LHCN-M2 (cell line): Measurements from ENCODE around the gene HOXC5. TPM values are rescaled to one million over a fixed set of nuclear protein-coding genes. Genes with fewer than 3 reads are reported as not detected.

Experiments
- DNase-seq: peaks from one replicate; pipeline ENCODE4 v3.0.0-alpha.2; 2012; ENCODE audit warnings: low read depth
- polyA plus RNA-seq: library from polyadenylated mRNA; unstranded; fragments of >200 nt; gene quantifications from one replicate; pipeline ENCODE4 v1.2.1, GENCODE V29; 2012; ENCODE audit warnings: missing spikeins
- total RNA-seq: library from RNA; depleted of rRNA; stranded (reverse); fragments of >200 nt; gene quantifications from 2 replicates; pipeline ENCODE4 v1.2.3, GENCODE V29; 2014; rRNA removed

HOXC5 gene
- 1.8 and 2.9 TPM in 2 replicates for total RNA-seq
- polyA plus RNA-seq = 0.55 TPM

DNA sequence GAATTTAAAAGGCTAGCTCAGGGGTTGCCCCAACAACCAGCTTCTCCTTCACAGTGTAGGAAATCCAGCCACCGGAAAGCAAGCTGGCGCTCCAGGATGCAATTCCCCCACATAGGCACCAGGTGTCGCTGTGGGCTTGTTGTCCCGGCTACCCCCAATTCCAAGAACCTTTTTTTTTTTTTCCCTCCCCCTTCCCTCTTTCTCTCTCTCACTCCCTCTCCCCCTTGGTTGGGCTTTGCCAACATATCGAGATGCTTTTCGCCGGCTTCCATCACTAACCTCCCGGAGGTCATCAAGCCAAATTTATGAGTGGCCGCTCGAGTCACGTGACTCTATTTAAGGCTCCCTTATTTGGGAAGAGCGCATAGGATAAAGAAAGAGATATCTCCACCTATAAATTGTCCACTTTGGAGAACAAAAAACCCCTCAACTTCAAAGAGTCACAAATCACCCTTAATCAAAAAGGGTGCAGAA is at the start of gene HOXC5:
Gene HOXC5, plus strand, starts transcription at position 424 of the 474 bp plus-strand sequence. CDS start 73 bp downstream, outside the sequence.
- peak; percentile 91 for DNase-seq

DNA sequence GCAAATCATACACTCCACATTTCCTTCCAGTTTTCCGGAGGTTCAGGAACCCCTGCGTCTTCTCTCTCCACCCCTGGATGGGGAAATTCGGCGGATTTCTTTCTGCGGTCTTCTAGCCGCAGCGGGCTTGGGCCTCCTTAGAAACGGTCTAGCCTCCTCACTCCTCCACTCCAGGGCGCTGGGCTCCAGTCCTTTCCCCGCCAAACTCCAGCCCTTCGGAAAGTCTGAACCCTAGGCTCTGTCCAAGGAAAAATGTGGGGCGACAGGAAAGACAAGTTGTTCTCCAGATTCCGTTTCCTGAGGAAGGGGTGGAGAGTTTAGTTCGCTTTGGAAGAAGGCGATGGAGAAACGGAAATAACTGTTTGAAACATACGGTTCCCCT is 49.3 kb upstream of the HOXC5 start:
- no peak for DNase-seq

DNA sequence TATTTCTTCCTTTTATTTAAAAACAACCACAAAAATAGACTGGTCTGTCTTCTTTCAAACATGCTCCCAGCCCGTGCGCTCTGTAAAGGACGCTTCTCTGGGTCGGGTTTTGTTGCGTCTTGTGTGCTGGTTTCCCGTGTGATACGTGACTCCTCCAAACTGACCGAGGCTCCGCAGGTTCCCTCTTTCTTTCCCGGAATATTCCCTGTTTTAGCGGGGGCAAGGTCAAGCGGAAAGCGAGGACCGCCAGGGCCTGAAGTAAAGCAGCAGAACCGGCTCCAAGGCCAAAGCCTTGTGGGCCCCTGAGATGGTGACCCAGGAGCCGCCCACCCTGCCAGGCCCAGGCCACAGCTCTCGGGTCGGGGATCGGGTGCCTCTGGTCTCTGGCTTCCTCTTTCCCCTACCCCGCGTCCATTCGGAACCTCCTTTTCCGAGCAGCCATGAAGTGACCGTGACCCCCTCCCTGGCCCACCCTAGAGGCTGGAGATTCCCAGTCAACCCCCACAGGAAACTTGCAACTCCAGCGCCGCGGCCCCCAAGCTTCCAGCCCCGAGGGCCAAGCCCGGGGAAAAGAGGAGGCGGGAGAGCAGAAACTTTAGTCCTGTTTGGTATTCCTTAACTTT is 48.8 kb upstream of the HOXC5 start:
- no peak for DNase-seq

DNA sequence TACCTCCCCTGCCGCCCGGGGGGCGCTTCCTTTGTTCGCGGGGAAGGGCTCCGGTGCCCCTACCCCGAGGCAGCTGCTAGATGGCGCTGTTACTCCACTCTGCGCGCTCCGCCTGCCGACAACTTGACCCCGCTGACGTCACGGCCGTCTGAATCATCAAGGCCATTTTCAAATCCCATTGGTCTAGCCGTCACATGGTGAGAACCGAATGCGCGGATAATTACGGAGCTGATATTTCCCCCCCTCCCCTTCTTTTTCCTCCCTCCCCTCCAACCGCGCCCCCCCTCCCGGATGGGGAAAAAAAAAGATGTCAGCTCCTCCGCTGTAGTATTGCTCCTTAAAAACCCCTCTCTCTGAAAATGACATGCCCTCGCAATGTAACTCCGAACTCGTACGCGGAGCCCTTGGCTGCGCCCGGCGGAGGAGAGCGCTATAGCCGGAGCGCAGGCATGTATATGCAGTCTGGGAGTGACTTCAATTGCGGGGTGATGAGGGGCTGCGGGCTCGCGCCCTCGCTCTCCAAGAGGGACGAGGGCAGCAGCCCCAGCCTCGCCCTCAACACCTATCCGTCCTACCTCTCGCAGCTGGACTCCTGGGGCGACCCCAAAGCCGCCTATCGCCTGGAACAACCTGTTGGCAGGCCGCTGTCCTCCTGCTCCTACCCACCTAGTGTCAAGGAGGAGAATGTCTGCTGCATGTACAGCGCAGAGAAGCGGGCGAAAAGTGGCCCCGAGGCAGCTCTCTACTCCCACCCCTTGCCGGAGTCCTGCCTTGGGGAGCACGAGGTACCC is 47.8 kb upstream of the HOXC5 start, which contains the start of gene HOXC10:
Gene HOXC10, plus strand, starts transcription at position 246 of the 791 bp plus-strand sequence. Its CDS starts 114 bp downstream, at position 360.
- peak; percentile 95 for DNase-seq

DNA sequence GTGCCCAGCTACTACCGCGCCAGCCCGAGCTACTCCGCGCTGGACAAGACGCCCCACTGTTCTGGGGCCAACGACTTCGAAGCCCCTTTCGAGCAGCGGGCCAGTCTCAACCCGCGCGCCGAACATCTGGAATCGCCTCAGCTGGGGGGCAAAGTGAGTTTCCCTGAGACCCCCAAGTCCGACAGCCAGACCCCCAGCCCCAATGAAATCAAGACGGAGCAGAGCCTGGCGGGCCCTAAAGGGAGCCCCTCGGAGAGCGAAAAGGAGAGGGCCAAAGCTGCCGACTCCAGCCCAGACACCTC is 47.2 kb upstream of the HOXC5 start:
- no peak for DNase-seq

DNA sequence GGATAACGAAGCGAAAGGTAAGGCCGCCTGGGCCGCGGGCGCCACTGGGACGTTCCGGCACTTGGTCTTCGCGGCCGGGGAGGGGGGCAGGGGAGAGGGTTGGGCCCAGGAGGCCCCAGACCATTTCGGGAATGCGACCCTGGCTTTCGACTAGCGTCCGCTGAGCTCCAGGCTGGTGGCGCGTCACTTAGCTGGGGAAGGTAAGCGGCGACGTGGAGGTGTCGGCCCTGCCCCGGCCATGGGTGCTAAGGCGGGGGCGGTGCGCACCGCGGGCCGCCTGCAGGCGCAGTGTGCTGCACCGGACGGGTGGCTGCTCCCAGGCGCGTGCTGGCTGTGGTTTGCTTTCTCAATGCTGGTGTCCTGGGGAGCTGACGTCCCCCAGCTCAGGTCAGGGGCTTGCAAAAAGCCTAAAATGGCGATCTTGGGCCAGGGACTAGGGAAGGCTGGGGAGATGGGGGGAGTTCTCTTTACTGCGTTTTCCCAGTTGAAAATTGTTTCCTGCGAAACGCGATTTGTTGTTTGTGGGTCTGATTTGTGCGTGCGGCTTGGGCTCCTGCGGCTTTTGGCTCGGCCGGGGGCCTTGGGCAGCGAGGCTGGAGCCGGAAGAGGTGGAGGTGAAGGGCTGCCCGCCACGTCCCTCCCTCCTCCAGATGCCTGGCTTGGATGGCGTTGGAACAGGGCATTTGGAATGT is 46.7 kb upstream of the HOXC5 start:
- peak; percentile 36 for DNase-seq

DNA sequence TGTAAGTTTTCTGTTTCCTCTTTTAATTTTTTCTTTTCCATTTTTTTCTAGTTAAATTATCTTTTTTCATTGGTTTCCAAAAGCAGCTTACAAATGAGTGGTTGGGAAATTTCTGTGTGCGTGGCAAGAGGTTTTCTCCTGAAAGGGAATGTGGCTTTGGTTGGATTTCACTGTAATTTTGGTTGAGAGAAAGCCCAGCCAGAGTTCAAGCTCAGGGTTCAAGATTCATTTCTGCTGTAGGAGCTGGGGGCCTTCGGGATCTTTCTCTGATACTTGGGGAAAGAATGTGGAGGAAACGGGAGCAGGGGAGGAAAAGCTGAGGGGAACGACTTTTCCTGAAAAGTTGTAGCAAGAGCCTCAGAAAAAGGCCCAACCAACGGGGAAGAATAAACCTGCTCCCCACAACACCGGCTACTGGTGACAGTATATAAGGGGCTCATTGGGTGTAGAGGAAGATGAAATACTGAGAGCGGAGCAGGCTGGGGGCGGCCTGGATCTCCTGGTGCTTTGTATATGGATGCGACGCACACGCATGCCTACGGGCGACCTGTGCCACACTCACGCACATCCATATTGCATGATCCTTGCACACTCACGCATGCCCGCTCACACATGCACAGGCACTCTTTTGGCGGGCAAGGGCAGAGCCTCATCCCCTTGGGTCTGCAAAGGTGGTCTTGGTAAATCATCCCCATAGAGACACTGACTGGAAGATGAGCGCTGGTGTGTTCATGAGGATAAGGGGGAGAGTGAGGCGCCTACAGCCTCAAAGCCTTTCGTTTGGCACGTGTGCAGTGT is 46.0 kb upstream of the HOXC5 start:
- no peak for DNase-seq

DNA sequence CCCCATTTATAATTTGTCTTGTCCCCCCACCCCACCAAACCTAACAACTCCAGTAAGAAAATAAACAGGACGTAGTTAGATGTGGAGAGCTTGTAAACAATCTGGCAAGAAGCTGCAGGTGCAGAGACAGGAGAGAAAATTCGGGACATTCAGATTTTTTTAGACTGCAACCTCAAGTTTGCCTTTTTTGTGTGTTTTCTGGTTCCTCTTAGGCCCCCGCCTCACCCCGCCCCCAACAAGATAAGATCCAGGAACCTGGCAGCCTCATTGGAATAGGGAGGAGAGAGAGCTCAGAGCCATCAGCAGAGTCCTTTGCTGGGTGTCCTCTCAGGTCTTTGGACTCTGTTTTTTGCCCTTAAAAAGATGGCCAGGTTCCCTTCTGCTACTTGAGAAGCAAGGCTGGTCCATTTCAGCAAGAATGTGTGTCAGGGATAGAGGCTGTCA is 45.0 kb upstream of the HOXC5 start:
- DNase-seq = no peak

DNA sequence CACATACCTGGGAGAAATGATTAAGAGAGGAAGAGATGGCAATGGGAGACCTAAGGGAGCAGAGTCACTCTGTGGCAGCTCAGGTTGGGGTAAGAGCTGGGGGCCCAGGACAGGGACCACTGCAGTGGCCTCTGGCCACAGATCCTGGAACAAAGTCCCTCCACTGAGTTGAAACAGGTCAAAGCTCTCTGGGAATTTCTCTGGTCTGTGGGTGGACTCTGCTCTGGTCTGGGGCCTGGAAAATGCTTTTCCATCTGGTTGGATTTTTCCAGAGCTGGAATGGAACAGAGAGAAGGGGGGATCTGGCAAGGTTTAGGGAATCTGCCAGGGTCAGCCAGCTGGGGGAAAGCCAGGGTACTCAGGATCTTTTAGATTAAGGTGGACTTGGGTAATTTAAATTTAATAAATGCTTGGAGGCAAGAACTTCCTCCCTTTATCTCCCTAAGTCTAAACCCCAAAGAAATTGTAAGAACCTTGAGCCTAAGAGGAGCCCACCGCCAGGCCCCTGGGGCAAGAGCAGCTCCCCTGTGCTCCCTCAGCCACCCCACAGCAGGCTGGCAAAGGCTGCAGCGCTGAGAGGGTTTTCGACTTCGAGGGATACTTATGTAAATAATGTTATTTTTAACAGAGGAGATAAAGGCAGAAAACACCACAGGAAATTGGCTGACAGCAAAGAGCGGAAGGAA is 44.2 kb upstream of the HOXC5 start:
- DNase-seq = no peak

DNA sequence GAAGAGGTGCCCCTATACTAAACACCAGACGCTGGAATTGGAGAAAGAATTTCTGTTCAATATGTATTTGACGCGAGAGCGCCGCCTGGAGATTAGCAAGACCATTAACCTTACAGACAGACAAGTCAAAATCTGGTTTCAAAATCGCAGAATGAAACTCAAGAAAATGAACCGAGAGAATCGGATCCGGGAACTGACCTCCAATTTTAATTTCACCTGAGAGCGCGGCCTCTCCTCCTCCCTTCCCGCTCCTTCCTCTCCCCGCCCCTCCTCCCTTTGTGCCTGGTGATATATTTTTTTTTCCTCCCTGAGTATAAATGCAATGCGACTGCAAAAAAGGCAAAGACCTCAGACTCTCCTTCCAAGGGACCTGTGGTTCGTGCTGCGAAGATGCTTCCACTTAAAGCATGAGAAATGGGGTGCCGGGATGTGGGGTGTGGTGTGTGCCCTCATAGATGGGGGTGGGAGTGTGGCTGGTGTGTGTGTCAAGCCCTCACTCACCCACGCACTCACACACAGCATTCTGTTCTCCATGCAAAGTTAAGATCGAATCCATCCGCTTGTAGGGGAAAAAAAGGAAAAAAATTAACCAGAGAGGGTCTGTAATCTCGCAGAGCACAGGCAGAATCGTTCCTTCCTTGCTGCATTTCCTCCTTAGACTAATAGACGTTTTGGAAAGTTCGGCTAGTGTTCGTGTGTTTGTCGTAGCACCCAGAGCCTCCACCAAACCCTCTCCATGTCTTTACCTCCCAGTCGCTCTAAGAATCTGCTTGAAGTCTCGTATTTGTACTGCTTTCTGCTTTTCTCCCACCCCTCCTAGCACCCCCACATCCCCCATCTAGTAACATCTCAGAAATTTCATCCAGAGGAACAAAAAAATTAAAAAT is 43.4 kb upstream of the HOXC5 start:
- peak; percentile 25 for DNase-seq

DNA sequence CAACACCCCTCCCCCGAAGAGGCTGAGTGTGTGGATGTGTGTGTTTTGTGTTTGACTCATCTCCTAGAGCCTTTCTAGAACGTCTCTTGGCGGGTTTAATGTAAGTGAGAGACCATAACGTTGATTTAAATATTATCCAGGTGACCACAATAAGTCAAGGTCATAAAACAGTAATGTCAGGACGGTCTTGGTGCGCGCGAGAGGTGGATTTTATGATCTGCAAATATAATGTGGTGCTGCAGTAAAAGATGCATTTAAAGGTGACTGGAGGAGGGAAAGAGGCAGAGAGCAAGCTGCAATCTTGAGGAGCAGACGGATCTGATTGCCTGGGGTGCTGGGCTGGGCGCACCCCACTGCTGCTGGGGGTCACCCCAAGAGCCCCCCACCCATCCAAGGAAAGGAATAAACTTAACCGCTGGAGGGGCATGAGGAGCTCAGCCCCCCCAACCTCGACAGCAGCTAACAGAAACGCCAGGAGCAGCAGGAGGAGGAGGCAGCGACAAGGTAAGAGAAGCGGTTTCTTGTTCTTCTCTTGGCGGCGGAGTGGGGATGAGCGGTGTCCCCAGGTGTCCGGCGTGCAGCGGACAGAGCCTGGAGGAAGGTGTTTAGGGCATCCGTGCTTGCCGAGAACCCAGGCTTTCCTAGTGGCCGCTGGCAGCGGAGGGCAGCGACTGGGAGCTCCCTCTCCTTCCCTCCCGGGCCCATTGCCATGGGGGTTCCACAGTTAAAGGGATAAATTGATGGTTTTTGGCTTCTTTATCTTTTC is 42.4 kb upstream of the HOXC5 start:
- peak; percentile 18 for DNase-seq

DNA sequence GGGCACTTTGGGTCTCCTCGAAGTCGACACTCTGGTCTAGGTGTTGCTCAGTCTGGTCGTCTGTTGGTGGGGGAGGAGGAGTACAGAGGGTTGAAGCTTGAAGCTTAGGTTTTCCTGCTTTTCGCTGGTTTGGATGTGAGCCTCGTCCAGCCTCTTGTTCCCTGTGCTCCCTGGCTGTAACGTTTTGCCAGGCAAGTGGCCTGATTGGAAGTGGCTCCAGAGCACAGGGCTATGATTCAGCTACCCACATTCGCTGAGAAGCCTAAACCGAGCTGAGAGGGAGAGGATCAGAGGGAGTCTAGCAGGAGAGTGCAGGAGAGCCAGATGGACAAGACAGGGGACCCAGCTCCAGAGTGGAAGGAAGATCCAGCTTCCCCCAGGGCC is 41.8 kb upstream of the HOXC5 start:
- peak; percentile 69 for DNase-seq

DNA sequence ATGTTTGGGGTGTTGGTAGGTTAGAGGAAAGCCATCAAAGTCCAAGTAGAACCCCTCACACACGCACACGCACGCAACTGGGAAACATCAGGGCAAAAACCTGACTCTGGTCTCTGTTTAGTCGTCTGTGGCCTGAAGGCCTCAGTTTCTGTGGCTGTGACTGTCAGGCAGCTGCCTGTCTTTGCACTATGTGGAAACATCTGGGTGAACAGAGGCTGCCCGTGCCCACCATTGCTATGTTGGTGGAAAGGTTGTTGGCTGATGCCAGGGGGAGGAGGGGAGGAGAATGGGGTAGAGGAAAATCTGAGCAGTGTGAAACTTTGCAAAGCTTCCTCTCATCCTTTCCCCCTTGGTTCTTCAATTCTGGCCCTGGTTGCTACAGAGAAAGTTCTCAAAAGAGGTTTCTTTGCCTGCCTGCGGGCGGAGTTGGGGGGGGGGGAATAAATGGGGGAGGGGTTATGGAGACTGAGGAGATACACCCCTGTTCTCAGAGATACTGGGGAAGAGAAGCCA is 40.4 kb upstream of the HOXC5 start:
- DNase-seq = no peak

DNA sequence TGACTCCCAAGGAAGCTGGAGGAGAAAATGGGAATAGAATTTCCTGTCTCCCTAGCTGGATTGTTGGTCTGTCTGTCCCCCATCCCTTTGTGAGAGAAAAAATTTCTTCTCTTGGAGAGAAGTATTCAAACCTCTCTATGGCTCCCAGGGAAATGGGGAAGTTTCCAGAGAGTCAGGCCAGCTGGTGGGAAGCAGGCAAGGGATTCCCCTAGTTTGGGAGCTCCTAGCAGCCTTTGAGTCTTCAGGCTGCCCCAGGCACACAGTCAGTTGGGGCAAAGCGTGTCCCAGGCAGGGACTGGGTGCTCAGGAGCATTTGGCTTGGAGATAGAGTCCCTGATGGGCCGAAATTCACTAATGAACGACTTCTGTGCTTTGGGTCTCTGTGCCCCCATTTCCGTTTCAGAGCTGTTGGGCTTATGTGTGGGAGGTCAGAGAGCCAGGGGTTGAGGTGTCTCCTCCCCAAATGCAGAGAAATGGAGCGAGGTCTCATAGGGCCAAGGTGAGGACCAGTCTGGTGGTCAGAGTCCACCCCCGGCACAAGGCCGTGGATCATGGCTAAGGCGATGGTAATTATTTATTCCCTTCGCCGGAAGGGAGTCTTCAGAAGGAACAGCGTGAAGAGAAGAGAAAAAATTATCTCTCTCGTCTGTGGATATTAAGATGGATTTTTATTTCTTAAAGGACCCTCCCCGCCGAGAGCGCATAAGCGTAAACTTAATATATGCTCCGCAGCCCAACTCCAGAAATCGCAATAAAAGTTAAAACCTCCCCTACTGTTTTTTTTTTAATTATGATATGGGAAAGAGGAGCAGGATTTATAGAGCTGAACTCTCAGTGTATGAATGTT is 39.5 kb upstream of the HOXC5 start:
- DNase-seq = no peak

DNA sequence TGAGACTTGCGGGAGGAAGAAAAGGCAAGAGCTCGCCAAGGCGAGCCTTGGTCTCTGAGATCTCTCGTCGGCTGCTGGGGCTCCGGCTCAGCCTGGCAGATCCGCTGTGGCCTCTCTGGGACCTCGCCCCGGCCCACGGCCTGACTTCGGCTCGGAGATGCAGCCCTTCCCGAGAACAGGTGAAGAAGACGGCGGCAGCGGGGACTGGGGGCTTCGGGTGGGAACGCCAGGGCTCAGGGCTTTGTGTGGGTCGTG is 38.9 kb upstream of the HOXC5 start:
- no peak for DNase-seq

DNA sequence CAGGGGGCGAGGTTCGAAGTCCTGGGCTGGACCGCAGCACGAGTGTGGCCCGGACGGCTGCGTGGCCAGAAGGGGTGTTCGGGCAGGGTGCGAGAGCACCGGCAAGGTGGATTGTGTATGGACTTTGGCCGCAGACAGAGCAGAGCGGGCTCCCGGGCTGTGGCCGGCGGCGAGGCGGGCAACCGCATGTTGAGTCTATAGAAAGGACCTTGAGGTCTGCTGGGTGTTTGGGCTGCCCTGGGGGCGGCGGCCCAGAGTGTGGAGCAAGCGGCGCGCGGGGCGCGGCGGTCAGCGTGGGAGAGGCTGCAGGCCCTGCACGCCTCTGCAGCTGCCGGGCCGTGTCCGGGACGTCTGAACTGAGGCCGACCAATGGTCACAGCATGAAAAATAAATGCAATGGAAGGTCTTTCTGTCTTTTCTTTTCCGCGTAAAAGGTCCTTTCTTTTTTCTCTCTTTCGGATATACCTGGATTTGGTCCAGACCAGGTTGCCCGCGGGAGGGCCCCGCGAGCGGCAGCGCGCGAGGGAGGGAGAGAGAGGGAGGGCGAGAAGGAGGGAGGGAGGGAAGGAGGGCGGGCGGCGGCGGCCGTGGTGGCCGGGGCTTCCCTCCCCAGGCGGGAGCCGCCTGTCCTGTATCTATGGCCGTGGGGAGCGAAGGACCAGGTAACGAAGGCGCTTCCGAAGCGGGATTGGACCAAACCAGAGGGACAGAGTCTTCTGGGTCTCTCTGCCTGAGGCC is 38.4 kb upstream of the HOXC5 start:
- no peak for DNase-seq

DNA sequence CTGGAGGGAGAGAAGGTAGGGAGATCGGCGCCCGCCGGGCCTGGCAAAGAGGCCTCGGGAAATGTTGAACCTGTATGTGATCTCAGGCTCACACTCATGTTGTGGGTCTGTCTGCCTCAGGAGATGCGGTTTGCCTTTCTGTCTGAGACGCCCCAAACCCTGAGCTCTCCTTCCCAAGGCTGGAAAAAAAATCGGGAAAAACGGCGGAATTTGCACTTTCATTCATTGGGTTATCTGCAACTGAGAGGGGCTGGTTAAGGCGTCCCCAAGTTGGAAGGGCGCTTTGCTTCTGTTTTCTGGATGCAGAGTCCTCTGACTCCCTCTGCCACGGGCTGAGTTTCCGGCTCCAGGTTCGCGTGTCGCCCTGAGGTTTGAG is 37.9 kb upstream of the HOXC5 start:
- DNase-seq = no peak
